Immature natural killer cell (primary cell): ENCODE measurements around the gene KDM5A. TPM values are rescaled to one million over a fixed set of nuclear protein-coding genes. Genes with fewer than 3 reads are reported as not detected.
A peak's percentile ranks its signal among the peaks of the same experiment; 100 is the strongest.
"Not testable (repeated sequence)": the region's sequence is repeated elsewhere in the genome, so short reads cannot be mapped to it uniquely, and the experiment has no call there.

ENCODE experiments used
- DNase-seq, 3 donors: peaks; one replicate each; pipeline ENCODE4 v3.0.0; 2022; ENCODE audit warnings: mixed read lengths in 1 of 3
- H3K27ac Mint-ChIP-seq, 6 donors: one replicate each; pipeline ENCODE4 v1.8.0; 2020; ENCODE audit warnings: mixed read lengths in 6 of 6, mild to moderate bottlenecking in 5 of 6, inconsistent platforms in 4 of 6, moderate library complexity in 3 of 6
- H3K27me3 Mint-ChIP-seq, 3 donors: one replicate each; pipeline ENCODE4 v1.8.0; 2020 to 2021; ENCODE audit warnings: low read depth in 3 of 3, mild to moderate bottlenecking in 3 of 3, mixed read lengths in 3 of 3, moderate library complexity in 3 of 3, inconsistent platforms in 1 of 3
- H3K36me3 Mint-ChIP-seq, 3 donors: one replicate each; pipeline ENCODE4 v1.8.0; 2020; ENCODE audit warnings: mixed read lengths in 3 of 3, inconsistent platforms in 2 of 3, mild to moderate bottlenecking in 2 of 3
- H3K4me1 Mint-ChIP-seq, 2 donors: one replicate each; pipeline ENCODE4 v1.8.0; 2020; ENCODE audit warnings: inconsistent platforms in 2 of 2, mild to moderate bottlenecking in 2 of 2, mixed read lengths in 2 of 2, moderate library complexity in 1 of 2
- H3K4me3 Mint-ChIP-seq, 5 donors: one replicate each; pipeline ENCODE4 v1.8.0; 2020; ENCODE audit warnings: mild to moderate bottlenecking in 5 of 5, mixed read lengths in 5 of 5, inconsistent platforms in 3 of 5, moderate library complexity in 3 of 5
- H3K9me3 Mint-ChIP-seq, 6 donors: one replicate each; pipeline ENCODE4 v1.8.0; 2020; ENCODE audit warnings: mild to moderate bottlenecking in 6 of 6, mixed read lengths in 6 of 6, inconsistent platforms in 4 of 6, moderate library complexity in 3 of 6
- polyA plus RNA-seq, 3 donors: library from polyadenylated mRNA; unstranded; fragments of 300-500 nt; fragmentation: Illumina TruSeq; gene quantifications; one replicate each; pipeline ENCODE4 v1.2.3, GENCODE V29; 2021

Gene KDM5A
- polyA plus RNA-seq, 3 donors from 2014 or later = 42.4 to 89.5 (median 59.6) TPM

GRCh38 chr12:238116-238515 is 151.0 kb downstream of the KDM5A start:
- no peak for DNase-seq
- no peak overlapping the region for H3K4me3 Mint-ChIP-seq
- peaks cover 0 to 12% (median 11%) of the 10 kb centered on the region in 3 donors for H3K36me3 Mint-ChIP-seq
- H3K4me1 Mint-ChIP-seq = no peaks in the 10 kb centered on the region
- peaks cover 10 to 20% (median 13%) of the 10 kb centered on the region in 6 donors for H3K9me3 Mint-ChIP-seq
- H3K27me3 Mint-ChIP-seq = peaks cover 3 to 5% (median 4%) of the 10 kb centered on the region in 3 donors
- H3K27ac Mint-ChIP-seq = no peak overlapping the region

GRCh38 chr12:237026-237815 is 151.9 kb downstream of the KDM5A start:
- peaks cover 10 to 20% (median 13%) of the 10 kb centered on the region in 6 donors for H3K9me3 Mint-ChIP-seq
- H3K4me3 Mint-ChIP-seq = no peak overlapping the region
- peaks cover 3 to 5% (median 4%) of the 10 kb centered on the region in 3 donors for H3K27me3 Mint-ChIP-seq
- no peak overlapping the region for H3K27ac Mint-ChIP-seq
- DNase-seq = no peak
- peaks cover 0 to 12% (median 7%) of the 10 kb centered on the region in 3 donors for H3K36me3 Mint-ChIP-seq
- no peaks in the 10 kb centered on the region for H3K4me1 Mint-ChIP-seq

GRCh38 chr12:236445-236844 is 152.7 kb downstream of the KDM5A start:
- peaks cover 0 to 12% (median 7%) of the 10 kb centered on the region in 3 donors for H3K36me3 Mint-ChIP-seq
- peaks cover 3 to 5% (median 4%) of the 10 kb centered on the region in 3 donors for H3K27me3 Mint-ChIP-seq
- no peak overlapping the region for H3K27ac Mint-ChIP-seq
- no peak overlapping the region for H3K4me3 Mint-ChIP-seq
- DNase-seq = no peak
- no peaks in the 10 kb centered on the region for H3K4me1 Mint-ChIP-seq
- H3K9me3 Mint-ChIP-seq = peaks cover 10 to 20% (median 13%) of the 10 kb centered on the region in 6 donors

GRCh38 chr12:235967-236366 is 153.2 kb downstream of the KDM5A start:
- not testable (repeated sequence) for H3K4me3 Mint-ChIP-seq, H3K4me1 Mint-ChIP-seq, DNase-seq, H3K27ac Mint-ChIP-seq, H3K27me3 Mint-ChIP-seq
- Mint-ChIP-seq H3K36me3 (peaks cover 0 to 12% (median 7%) of the 10 kb centered on the region in 3 donors), H3K9me3 (peaks cover 10 to 20% (median 13%) of the 10 kb centered on the region in 6 donors)

- H3K36me3 Mint-ChIP-seq = peaks cover 0 to 12% (median 7%) of the 10 kb centered on the region in 3 donors
- H3K9me3 Mint-ChIP-seq = peaks cover 10 to 20% (median 12%) of the 10 kb centered on the region in 6 donors
- H3K27me3 Mint-ChIP-seq = peaks cover 3 to 6% (median 5%) of the 10 kb centered on the region in 3 donors
- no peaks in the 10 kb centered on the region for H3K4me1 Mint-ChIP-seq
- H3K4me3 Mint-ChIP-seq = no peak overlapping the region
- no peak overlapping the region for H3K27ac Mint-ChIP-seq
- no peak for DNase-seq
Observed at GRCh38 chr12:234891-235415, 154.2 kb downstream of the KDM5A start.

- no peak overlapping the region for H3K27ac Mint-ChIP-seq
- no peaks in the 10 kb centered on the region for H3K4me1 Mint-ChIP-seq
- H3K9me3 Mint-ChIP-seq = peaks cover 10 to 20% (median 12%) of the 10 kb centered on the region in 6 donors
- DNase-seq = no peak
- peaks cover 3 to 6% (median 5%) of the 10 kb centered on the region in 3 donors for H3K27me3 Mint-ChIP-seq
- H3K36me3 Mint-ChIP-seq = peaks cover 0 to 12% (median 7%) of the 10 kb centered on the region in 3 donors
- no peak overlapping the region for H3K4me3 Mint-ChIP-seq
Observed at GRCh38 chr12:234019-234418, 155.1 kb downstream of the KDM5A start.

- no peak overlapping the region for H3K4me3 Mint-ChIP-seq
- peaks cover 0 to 12% (median 7%) of the 10 kb centered on the region in 3 donors for H3K36me3 Mint-ChIP-seq
- H3K9me3 Mint-ChIP-seq = peaks cover 10 to 20% (median 12%) of the 10 kb centered on the region in 6 donors
- no peaks in the 10 kb centered on the region for H3K4me1 Mint-ChIP-seq
- H3K27me3 Mint-ChIP-seq = peaks cover 3 to 6% (median 5%) of the 10 kb centered on the region in 3 donors
- no peak overlapping the region for H3K27ac Mint-ChIP-seq
- no peak for DNase-seq
Observed at GRCh38 chr12:233615-233968, 155.5 kb downstream of the KDM5A start.

- DNase-seq = no peak
- H3K9me3 Mint-ChIP-seq = peaks cover 10 to 20% (median 12%) of the 10 kb centered on the region in 6 donors
- H3K36me3 Mint-ChIP-seq = peaks cover 0 to 12% (median 7%) of the 10 kb centered on the region in 3 donors
- H3K27ac Mint-ChIP-seq = no peak overlapping the region
- peaks cover 3 to 5% (median 3%) of the 10 kb centered on the region in 3 donors for H3K27me3 Mint-ChIP-seq
- no peaks in the 10 kb centered on the region for H3K4me1 Mint-ChIP-seq
- peak overlapping the region in 1 of 5 donors; percentile 27 for H3K4me3 Mint-ChIP-seq
Observed at GRCh38 chr12:232731-233614, 156.1 kb downstream of the KDM5A start.

GRCh38 chr12:230925-231671 is 158.0 kb downstream of the KDM5A start:
- no peak overlapping the region for H3K27ac Mint-ChIP-seq
- H3K4me1 Mint-ChIP-seq = no peaks in the 10 kb centered on the region
- H3K36me3 Mint-ChIP-seq = peaks cover 0 to 7% (median 3%) of the 10 kb centered on the region in 3 donors
- H3K4me3 Mint-ChIP-seq = no peak overlapping the region
- peaks cover 0 to 5% (median 2%) of the 10 kb centered on the region in 3 donors for H3K27me3 Mint-ChIP-seq
- no peak for DNase-seq
- H3K9me3 Mint-ChIP-seq = peaks cover 6 to 14% (median 8%) of the 10 kb centered on the region in 6 donors

Other genes starting within 250 kb of the KDM5A start
- under 1 TPM in 1 of 3 donors, not detected in 2; 0.59 TPM for gene SLC6A12, start 175.2 kb downstream of the KDM5A start, polyA plus RNA-seq
- gene SLC6A13, start 126.5 kb downstream of the KDM5A start, polyA plus RNA-seq = under 1 TPM in 1 of 3 donors, not detected in 2; 0.16 TPM
- 1 to 10 TPM; 3.2 to 8.1 (median 3.5) TPM for gene CCDC77, start 12.3 kb upstream of the KDM5A start, polyA plus RNA-seq
- gene B4GALNT3, start 70.6 kb upstream of the KDM5A start, polyA plus RNA-seq = 10 to 100 TPM in 1 of 3 donors, 1 to 10 TPM in 1, under 1 TPM in 1; 0.03 to 13.1 (median 1.2) TPM